Measurements from ENCODE around the gene RBM38.

Gene RBM38

DNA sequence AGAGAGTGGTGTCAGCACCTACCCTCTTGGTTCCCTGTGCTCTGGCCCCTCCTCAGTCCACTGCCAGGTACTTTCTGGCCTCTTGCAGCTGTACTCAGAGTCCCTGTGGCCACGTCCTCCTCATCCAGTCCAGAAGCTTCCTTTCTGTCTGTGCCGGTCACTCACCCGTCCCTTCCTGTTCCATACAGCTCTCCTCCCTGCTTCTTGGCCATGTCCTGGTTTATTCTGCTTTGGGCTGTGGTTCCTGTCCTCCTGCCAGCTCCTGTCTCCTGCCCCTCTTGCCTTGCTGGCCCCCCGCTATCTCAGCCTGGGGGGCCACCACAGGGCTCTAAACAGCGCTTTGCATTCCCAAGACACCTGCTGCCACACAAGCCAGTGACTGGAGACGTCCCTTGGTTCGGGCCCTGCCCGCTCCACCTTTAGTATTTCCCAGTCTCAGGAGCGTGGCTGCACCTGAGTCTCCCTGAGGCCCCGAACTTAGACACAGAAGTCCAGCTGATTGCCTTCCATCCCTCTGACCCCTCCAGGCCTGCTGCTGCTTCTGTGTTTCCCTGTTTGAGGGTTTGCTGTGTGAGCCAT is 15.5 kb upstream of the RBM38 start:
- H2AFZ ChIP-seq (ENCODE audit: low read depth, low read length): no peak overlapping the region
- no peaks in the 10 kb centered on the region for H3K27me3 ChIP-seq (ENCODE audit: insufficient read depth, low read length, poor library complexity)
- H3K27ac ChIP-seq (ENCODE audit: low read length): no peak overlapping the region
- peaks cover 72% of the 10 kb centered on the region for H4K20me1 ChIP-seq (ENCODE audit: insufficient read depth, low read length)
- ATAC-seq (ENCODE audit: insufficient read depth, low read depth) (no peak), DNase-seq (no peak)
- no peaks in the 10 kb centered on the region for H3K79me2 ChIP-seq (ENCODE audit: insufficient read depth, low read length)
- peaks cover 97% of the 10 kb centered on the region for H3K36me3 ChIP-seq (ENCODE audit: insufficient read depth, low read length)
- no peak overlapping the region for H3K4me2 ChIP-seq (ENCODE audit: insufficient read depth, low read length)
- H3K4me1 ChIP-seq (ENCODE audit: insufficient read depth, low read length): no peaks in the 10 kb centered on the region
- H3K9ac ChIP-seq (ENCODE audit: low read depth, low read length): no peak overlapping the region
- no peak overlapping the region for H3K4me3 ChIP-seq (ENCODE audit: low read depth in 1 of 2, low read length in 2 of 2)
- no peak for TF ChIP-seq EZH2 (IDR thresholded peaks at IDR 0.05; ENCODE audit: borderline replicate concordance, low read depth, low read length, severe bottlenecking)
- TF ChIP-seq, protein P1, sequence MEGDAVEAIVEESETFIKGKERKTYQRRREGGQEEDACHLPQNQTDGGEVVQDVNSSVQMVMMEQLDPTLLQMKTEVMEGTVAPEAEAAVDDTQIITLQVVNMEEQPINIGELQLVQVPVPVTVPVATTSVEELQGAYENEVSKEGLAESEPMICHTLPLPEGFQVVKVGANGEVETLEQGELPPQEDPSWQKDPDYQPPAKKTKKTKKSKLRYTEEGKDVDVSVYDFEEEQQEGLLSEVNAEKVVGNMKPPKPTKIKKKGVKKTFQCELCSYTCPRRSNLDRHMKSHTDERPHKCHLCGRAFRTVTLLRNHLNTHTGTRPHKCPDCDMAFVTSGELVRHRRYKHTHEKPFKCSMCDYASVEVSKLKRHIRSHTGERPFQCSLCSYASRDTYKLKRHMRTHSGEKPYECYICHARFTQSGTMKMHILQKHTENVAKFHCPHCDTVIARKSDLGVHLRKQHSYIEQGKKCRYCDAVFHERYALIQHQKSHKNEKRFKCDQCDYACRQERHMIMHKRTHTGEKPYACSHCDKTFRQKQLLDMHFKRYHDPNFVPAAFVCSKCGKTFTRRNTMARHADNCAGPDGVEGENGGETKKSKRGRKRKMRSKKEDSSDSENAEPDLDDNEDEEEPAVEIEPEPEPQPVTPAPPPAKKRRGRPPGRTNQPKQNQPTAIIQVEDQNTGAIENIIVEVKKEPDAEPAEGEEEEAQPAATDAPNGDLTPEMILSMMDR (IDR thresholded peaks at IDR 0.05; ENCODE audit: borderline replicate concordance, extremely low read depth, low read length, poor library complexity, severe bottlenecking): no peak
- H3K9me3 ChIP-seq (ENCODE audit: insufficient read depth, low read length, severe bottlenecking): no peaks in the 10 kb centered on the region

DNA sequence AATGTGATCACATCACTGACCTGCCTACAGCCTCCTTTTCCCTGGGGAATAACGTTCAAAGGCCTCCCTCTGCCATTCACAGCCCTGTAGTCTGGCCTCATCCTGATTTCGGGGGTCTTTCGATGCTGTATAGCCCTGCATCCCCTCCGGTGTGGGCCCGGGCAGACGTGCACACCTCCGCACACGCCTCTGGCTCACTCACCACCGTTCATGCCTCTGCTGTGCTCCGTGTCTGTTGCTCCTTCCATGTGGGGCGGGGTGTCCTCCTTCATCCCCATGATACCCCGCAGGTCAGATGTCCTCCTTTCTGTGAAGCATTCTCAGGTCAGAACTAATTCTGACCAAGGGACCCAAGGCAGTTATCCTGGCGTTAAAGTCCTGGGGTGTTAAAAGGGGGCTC is 13.8 kb upstream of the RBM38 start:
- H4K20me1 ChIP-seq (ENCODE audit: insufficient read depth, low read length): peaks cover 71% of the 10 kb centered on the region
- peaks cover 83% of the 10 kb centered on the region for H3K36me3 ChIP-seq (ENCODE audit: insufficient read depth, low read length)
- H2AFZ ChIP-seq (ENCODE audit: low read depth, low read length): no peak overlapping the region
- H3K4me2 ChIP-seq (ENCODE audit: insufficient read depth, low read length): no peak overlapping the region
- no peaks in the 10 kb centered on the region for H3K9me3 ChIP-seq (ENCODE audit: insufficient read depth, low read length, severe bottlenecking)
- H3K9ac ChIP-seq (ENCODE audit: low read depth, low read length): no peak overlapping the region
- no peak overlapping the region for H3K4me3 ChIP-seq (ENCODE audit: low read depth in 1 of 2, low read length in 2 of 2)
- no peak overlapping the region for H3K27ac ChIP-seq (ENCODE audit: low read length)
- no peak for DNase-seq
- H3K4me1 ChIP-seq (ENCODE audit: insufficient read depth, low read length): no peaks in the 10 kb centered on the region
- ATAC-seq (ENCODE audit: insufficient read depth, low read depth): no peak
- TF ChIP-seq, protein P1 (IDR thresholded peaks at IDR 0.05; ENCODE audit: borderline replicate concordance, extremely low read depth, low read length, poor library complexity, severe bottlenecking): no peak
- TF ChIP-seq EZH2 (IDR thresholded peaks at IDR 0.05; ENCODE audit: borderline replicate concordance, low read depth, low read length, severe bottlenecking): no peak
- no peaks in the 10 kb centered on the region for H3K79me2 ChIP-seq (ENCODE audit: insufficient read depth, low read length)
- H3K27me3 ChIP-seq (ENCODE audit: insufficient read depth, low read length, poor library complexity): no peaks in the 10 kb centered on the region

DNA sequence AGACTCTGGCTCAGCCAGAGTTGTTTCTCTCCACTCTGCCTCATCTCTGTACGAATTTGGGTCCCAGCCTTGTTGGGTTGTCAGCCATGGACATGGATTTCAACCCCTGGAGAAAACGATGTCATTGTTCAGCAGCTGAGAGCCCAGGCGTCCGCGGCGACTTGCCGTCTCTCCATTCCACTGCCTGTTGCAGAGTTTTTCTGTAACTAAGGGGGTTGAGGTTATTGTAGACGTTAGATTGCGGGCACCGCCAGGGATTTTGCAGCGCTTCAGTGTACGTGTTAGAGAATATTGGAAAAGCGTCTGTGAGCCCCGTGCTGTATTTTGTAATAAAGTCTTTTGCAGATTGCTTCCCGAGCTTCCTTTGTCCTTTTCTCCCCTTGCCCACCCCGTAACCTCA is 13.1 kb upstream of the RBM38 start:
- ATAC-seq (ENCODE audit: insufficient read depth, low read depth) (no peak), DNase-seq (no peak)
- no peak overlapping the region for H2AFZ ChIP-seq (ENCODE audit: low read depth, low read length)
- no peak overlapping the region for H3K9ac ChIP-seq (ENCODE audit: low read depth, low read length)
- H3K9me3 ChIP-seq (ENCODE audit: insufficient read depth, low read length, severe bottlenecking): no peaks in the 10 kb centered on the region
- H3K79me2 ChIP-seq (ENCODE audit: insufficient read depth, low read length): no peaks in the 10 kb centered on the region
- H3K4me3 ChIP-seq (ENCODE audit: low read depth in 1 of 2, low read length in 2 of 2): no peak overlapping the region
- H3K27ac ChIP-seq (ENCODE audit: low read length): no peak overlapping the region
- TF ChIP-seq, protein P1 (IDR thresholded peaks at IDR 0.05; ENCODE audit: borderline replicate concordance, extremely low read depth, low read length, poor library complexity, severe bottlenecking): no peak
- TF ChIP-seq EZH2 (IDR thresholded peaks at IDR 0.05; ENCODE audit: borderline replicate concordance, low read depth, low read length, severe bottlenecking): no peak
- H3K27me3 ChIP-seq (ENCODE audit: insufficient read depth, low read length, poor library complexity): no peaks in the 10 kb centered on the region
- no peaks in the 10 kb centered on the region for H3K4me1 ChIP-seq (ENCODE audit: insufficient read depth, low read length)
- peaks cover 71% of the 10 kb centered on the region for H4K20me1 ChIP-seq (ENCODE audit: insufficient read depth, low read length)
- H3K36me3 ChIP-seq (ENCODE audit: insufficient read depth, low read length): peaks cover 79% of the 10 kb centered on the region
- no peak overlapping the region for H3K4me2 ChIP-seq (ENCODE audit: insufficient read depth, low read length)

Data from DND-41 (cell line).